HG02938 (cell line): ENCODE results near the gene SLC22A23.

Experiments used
- ATAC-seq: cut with Tn5 transposase; IDR thresholded peaks from one replicate; pipeline ENCODE4 v1.9.1; 2021; ENCODE audit warnings: mild to moderate bottlenecking, moderate library complexity; ENCODE audit not compliant: unreplicated experiment

SLC22A23 gene

DNA sequence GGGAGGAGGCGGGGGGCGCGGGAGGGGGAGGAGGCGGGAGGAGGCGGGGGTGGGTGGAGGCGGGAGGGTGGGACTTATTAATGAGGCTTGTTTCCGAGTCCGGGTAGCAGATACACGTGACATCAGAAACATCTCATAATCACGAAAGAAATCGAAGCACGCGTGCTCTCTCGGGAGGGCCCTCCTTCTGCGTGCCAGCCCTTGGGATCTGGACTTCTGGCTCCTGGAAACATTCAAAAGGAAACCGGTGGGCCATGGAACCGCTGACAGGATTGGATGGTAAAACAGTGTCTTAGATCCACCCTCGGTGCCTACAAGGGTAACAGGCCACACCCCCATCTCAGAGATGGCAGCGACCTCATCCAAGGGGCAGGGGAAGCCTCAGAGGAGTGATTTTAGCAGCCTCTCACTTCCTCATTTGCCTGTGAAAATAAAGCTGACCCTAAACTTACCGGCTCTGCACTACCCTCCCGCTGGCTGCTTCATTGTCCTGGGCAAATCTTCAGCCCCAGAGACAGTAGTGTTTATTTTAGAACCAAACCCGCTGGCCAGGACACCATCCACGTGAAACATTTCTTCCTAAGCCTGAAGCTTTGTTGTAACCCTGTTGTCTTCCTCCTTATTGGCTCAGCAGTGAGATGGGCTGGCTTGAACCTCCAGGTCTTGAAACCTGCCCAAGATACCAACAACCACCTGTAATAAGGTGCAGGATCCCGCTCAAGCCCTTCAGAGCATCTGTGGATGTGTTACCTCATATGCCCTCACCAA lies 100.6 kb downstream of the SLC22A23 start:
- ATAC-seq = peak; percentile 81

DNA sequence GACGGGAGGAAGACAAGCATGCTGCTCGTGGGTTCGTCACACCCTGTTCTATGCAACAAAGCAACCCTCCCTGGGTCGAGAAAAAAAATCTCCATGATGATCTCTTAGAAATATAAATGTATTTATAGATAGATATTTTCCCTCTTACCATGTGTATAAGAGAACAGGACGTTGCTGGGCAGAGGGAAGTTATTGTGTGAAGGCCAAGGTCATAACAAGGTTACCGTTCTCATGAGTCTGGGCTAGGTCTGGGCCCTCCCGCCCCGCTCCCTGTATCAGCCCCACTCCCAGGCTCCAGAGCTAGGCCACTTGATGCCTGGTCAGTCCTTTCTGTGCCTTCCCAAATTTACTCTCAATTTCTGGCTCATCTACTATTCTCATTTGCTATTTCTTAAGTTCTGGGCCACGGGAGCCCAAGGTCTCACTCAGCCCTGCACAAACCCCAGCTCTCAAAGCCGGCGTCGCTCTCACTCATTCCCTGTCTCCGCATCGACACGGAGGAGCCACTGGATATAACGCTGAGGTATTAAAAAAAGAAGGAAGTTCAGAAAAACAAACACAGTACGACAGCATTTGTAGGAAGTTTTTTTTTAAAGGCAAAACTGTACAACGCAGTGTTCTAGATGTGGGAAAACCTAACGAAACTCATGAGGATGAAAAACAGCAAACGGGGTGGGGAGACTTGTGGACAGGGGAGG lies 101.3 kb downstream of the SLC22A23 start:
- no peak for ATAC-seq

DNA sequence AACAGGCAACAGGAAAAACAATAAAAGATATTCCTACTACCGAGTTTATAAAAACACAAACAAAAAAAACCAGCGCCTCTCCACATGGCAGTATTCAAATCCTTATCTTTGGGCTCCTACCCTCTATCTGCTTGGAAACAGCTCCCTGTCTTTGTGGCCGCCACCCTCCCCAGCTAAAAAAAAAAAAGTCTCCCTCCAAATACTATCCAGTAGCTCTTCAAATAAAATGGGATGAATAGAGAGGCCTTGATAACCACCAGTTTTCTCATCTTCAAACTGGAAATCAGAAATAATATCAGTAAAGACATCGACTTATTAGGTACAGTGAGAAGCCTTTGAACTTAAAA lies 101.9 kb downstream of the SLC22A23 start:
- ATAC-seq = no peak

DNA sequence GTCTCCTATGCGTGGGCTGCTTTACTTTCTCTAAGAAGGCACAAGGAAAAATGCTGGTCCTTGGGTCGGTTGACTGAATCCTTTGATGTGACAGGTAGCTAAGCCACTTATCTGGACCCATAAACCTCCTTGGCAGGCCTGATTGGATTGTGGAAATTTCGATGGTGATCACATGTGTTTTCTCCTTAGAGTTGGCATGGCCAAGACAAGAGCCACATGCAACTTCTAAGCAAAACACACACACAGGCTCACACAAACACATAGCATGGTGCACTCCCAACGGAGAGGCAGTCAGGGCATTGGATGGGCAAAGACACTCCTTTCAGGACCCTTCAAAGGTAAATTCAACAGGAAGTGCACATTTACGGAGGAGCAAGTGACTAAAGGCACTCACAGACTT lies 102.9 kb downstream of the SLC22A23 start:
- ATAC-seq = no peak

DNA sequence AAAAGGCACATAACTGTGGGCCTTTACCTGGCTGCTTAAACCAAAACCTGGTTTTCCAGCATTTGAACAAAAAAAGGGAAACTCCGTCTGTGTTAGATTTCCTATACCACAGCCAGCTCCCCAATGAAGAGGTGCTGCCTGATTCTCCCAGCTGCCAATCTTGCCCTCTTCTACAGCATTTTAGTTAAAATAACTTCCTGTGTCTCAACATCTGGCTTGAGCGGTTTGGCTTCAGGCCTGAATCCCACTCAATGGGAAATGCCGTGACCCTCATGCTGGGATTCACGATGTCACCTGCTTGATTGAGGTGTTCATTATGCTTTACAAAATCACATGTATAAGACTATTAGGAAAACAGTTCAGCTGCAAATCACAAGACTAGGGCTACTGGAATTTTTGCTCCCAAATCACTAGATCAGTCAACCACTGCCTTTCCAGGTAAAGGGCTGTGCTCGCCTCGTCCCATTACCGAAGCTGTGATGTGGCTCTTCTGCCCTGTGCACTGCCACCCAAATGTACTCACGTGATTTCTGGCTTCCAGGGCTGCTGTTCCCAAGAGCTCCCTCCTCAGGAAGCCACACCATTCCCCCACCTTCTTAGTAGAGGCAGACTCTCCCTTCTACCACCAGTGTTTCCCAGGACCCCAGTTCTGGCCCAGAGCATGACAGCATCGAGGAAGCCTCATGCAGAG lies 103.5 kb downstream of the SLC22A23 start:
- no peak for ATAC-seq

DNA sequence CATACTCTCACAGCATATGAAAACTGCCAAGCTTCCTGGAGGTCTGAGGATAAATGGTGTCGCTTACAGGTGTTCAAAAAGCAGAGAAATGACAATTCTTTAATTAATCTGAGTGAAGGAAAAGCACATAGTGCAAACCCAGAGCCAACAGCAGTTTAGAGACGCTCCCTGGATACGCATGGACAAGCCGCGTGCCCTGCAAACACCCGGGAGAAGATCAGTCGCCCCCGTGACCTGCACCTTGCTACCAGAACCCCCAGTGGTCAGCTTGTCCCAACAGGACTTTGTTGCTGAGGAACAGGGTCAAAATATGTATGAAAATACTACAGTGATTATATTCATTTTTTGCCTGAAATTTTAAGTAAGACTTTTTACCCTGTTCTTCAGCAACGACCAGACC lies 104.2 kb downstream of the SLC22A23 start:
- ATAC-seq = no peak

DNA sequence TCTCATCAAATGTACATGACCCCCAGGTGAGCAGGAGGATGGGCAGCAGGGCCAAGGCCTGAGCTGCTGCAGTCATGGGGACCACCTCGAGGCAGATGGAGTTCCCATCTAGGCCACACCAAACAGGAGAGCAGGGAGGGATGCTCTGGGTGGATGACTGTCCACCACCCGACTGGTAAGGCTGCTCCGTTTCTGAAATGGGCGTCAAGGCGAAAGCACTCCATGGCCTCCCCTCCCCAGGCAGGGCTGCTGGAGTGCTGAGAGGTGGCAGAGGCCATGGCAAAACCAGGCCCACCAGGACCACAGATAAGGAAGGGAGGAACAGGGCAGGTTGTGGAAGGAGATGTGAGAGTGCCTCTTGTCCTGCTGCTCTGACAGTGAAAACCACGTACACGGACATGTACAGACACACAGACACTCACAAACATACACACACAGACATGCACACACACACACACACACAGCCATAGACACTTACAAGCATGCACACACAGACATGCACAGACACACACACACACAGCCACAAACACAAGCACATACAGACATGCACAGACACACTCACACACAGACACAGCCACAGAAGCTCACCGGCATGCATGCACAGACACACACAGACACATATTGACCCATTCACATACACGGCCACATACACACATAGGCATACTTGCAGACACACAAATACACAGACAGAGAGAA lies 104.9 kb downstream of the SLC22A23 start:
- ATAC-seq = no peak

DNA sequence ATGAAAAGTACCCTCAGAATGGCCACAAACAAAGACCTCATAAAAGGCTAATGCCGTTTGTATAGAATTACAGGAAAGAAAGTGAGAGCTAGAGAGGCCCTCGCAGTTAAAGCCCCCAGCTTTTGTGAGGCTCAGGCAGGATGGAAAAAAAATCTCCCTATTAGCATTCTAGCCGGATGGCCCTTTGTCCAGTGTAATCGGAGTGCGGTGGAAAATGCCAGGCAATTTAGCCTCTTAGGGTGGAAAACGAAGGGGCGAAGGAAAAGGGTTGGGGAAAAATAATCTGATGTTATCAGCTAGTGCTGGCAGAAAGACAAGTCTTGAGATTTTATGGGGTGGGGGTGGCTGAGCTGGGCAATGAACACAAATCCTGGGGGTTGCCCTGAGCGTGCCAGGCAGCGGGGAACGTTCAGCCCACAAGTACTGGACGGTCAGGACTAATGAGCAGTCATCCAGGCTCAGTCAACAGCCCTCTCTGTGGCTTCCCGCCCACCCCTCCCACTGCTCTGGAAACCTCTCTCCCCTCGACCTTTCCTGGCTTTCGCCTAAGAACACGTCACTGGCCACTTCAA lies 105.7 kb downstream of the SLC22A23 start:
- no peak for ATAC-seq

DNA sequence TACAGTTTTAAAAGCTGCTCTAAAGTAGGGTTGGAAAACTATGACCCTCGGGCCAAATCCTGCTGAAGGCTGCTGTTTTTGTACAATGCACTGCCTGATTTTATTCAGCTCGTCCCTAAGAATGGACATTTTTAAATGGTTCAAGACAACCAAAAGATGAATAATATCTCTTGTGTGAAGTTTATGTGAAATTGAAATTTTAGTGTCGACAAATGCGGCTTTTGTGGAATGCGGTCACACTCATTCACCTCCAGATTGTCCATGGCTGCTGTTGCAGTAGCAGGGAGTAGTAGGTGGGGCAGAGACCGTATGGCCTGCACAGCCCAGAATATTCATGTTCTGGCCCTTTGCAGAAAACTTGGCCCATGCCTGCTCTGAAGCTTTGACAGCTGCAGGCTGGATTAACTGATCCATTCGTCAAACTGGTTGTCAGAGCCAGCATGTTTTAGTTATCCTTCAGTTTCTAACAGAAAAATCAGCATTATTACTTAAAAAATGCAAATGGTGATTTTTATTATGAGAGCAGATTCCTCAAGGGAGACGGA lies 106.5 kb downstream of the SLC22A23 start:
- no peak for ATAC-seq

DNA sequence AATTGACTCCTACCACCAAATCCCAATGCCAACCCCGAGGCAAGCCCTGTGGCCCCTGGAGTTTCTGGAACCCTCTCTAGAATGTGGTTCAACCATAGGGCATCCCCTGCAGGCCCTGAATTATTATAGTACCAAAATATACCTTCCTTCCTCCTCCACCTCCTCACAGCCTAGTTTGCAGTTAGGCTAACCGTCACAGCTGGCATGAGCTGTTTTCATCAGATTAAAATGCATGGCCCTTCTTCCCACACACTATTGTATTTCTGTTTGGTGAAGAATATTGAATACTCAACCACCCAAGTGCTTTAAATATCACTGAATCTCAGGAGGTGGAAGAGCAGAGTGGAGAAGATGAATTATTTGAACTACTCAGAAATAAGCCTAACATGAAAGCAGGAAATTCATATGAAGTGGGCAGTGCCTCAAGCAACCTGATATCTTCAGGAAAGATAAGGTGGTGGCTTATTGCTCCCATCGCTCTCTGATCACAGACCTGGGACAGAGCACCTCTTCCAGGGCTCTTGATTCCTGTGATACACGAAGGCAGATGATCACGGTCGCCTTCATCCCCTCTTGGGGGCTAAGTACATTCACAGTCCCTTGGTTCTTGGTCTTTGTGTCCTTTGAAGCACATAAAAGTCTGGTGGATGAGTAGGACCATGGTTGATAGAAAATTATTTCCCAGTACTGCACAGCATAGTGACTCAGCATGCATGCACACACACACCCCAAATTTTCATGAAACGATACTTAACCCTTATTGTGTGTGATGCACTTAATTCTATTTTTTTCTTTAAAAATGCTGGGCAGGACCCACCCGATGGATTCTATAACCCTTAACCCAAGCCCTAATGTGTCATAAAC lies 107.2 kb downstream of the SLC22A23 start:
- ATAC-seq = no peak

DNA sequence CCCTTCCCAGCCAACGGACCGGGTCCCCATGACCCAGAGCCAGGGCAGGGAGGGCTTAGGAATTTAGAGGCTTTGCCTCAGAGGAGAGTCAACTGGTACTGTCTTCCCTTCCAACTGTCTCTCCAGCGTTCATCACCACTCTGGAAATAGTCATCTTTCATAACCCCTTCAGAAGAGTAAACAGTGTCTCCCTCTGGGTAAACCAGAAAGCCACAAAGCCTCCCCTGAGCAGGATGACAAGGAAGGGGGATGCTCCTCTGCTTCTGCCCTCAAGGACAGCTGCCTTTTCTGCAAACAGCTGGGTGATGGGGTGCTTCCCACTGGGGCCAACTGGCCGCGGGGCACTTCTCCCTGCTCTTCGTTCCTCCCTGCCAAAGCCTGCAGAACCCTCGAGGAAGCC lies 108.0 kb downstream of the SLC22A23 start:
- ATAC-seq = no peak

DNA sequence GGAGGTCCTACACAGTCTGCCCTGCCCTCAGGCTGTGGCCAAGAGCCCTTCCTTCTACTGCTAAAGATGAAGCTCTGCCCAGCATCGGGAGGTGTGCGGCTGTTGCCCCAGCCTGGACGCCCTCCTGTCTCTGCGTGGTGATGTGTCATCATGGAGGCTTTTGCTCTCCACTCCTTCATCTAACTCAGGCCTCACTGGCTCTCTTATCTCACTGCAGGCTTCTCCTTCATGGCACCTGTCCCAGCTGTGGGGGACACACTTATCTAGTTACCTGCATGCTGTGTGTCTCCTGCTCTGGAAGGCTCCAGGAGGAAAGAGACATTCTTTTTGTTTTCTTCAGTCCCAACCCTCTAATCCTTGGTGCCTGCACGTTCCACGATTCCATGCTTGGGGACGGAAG lies 109.0 kb downstream of the SLC22A23 start:
- ATAC-seq = no peak

DNA sequence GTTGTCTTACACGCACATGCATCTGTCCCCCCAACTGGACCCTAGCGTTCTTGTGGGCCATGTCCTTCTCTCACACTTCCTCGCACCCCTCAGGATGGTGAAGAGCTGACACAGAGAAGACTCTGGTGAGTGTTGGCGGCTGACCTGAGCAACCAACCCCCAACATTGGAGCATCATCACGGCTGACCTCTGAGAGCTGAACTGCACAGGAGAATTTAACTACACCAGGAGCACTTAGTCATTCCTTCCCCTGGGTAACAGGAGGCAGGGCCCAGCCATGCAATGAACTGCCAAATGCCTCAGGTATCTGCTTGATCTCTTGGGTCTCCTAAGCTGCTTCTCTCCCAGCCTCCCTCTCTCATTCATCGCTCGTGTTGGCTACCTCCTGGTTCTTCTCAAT lies 109.6 kb downstream of the SLC22A23 start:
- no peak for ATAC-seq

DNA sequence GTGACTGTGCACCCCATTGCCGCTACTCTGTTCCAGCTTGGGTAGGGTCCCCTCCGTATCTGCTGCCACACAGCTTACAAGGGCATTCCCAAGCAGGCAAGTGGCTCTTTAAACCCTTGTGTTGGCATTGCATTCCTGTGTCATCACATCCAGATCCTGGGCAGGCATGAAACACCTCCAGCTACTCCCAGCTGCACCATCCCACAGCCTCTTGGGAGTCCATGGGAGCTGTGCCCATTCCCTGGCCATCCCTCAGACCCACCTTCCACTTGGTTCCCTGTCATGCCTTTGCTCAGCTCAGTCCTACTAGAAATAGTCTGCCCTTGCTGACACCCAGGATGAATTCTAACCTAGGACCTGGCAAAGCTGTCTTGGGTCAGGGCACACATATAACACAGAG lies 110.4 kb downstream of the SLC22A23 start:
- ATAC-seq = no peak

DNA sequence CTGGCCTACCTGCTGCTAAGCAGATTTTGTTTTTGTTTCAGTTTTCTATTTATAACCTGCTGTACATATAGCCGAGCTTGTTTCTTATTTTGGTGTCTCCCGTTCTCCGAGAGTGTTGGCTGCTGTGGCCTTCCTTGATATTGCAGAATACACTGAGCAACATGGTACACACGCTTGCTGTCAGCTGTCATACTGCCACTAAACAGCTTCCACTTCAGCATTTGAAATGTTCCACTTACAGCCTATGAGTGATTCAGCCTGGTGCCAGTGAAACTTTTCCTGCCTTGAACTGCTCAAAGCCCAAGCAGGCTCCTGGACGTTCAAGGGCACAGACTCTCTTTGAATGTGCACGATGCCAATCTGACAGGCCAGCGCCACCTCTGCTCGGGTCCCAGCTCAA lies 111.0 kb downstream of the SLC22A23 start:
- no peak for ATAC-seq

DNA sequence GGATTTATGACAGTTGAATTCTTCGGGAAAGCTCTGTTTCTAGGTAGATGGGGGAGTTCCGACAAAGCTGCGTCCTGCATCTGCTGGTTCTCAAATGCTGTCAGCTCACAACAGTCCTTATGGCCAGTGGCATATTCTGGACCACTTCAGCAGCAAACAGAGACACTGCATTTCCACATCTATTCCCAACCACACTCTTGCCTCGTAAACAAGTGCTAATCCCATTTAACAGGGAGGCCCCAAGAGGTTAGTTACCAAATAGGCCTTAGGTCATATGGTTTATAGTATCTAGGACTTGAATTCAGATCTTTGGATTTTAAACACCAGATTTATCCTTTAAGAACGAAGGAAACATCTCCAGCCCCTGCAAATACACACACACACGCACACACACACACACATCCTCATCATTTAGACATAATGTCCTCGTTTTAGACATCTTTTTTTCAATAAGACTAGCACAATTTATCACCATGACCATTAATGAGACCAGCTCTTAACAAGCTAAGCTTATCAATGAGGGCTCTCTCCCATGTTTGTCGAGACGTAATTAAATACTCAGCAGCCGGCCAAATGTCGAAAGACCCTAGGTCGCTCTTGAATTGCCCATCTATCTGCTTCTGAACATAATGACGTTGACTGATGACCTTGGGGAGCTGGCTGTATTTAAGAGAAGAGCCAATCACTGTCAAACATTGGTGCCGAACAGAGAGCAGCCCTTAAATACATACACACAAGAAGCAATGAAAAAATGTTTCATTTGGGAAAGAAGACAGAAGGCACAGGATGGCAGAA lies 113.6 kb downstream of the SLC22A23 start:
- no peak for ATAC-seq

DNA sequence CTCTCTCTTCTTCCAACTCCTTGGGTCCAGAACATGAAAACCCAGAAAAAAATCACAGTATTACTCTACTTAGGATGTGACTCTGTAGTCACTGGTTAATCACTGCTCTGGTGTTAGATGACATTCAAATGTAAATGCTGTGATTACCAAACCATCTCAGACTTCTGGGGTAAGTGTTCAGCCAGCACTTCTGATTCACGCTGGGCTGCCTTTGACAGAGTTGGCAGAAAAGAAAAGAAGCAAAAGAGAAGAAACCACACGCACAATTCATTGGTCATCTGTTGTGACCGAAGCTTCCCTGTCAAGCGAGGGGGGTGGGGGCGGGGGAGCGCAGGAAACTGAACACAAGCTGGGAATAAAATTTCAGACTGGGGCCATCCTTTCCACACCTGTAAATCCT lies 115.4 kb downstream of the SLC22A23 start:
- no peak for ATAC-seq

DNA sequence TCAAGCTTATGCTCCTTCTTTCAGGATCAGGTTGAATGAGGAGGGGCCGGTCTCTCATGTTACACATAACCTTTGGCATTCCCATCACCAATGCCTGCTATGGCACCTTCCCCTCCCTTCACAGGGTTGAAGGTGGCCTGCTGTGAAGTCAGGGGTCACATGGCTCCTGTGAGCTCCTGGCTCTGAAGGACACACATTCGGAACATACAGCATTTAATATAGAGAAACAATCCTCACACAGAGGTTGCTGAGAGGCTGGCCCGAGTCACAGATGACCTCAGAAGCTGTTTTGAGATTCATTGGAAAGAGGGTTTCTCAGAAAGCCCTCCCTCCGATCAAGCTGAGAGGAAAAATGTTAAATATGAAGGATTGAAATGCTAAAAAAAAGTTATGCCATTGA lies 116.0 kb downstream of the SLC22A23 start:
- no peak for ATAC-seq

DNA sequence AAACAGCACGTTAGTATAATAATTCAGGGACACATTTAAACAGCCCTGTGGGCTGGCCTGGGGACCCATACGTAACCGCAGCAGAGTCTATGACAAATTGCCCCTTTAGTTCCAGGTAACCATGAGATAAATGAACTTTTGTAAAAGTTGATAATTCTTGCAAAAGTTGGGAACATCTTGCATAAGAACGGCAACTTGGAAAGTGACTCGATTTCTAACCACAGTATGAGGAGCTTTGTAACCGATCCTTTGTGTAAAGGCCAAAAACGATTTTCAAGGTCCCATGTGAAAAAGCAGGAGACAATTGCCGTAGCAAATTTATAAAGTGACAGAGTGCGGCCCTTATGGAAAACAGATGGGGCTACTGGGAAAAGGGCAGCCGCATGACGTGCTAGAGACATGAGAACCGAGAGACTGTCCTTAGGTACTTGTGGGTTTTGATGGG lies 116.5 kb downstream of the SLC22A23 start:
- no peak for ATAC-seq
